ENCODE measurements around the gene CLC.
"Not testable (repeated sequence)": the region's sequence is repeated elsewhere in the genome, so short reads cannot be mapped to it uniquely, and the experiment has no call there.

Gene CLC

DNA sequence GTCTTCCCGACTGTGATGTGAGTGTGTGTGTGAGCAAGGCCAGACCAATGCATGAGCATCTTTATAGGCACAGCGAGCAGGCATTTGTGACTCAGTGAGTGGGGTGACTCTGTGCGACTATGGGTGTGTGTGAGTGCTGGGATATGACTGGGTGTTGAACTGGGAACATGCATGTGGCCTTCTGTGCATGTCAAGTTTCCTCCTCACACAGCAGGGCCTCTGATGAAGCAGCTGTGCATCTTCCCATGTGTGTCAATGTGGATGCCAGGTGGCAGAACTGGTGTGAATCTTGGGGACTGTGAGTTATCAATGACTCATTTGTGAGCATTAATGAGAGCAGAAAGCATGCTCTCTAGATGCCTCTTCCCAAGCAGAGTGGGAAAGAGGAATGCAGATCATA is 45.7 kb downstream of the CLC start:
- DNase-seq (ENCODE audit: low spot score), result no peak
- TF ChIP-seq, protein P1, sequence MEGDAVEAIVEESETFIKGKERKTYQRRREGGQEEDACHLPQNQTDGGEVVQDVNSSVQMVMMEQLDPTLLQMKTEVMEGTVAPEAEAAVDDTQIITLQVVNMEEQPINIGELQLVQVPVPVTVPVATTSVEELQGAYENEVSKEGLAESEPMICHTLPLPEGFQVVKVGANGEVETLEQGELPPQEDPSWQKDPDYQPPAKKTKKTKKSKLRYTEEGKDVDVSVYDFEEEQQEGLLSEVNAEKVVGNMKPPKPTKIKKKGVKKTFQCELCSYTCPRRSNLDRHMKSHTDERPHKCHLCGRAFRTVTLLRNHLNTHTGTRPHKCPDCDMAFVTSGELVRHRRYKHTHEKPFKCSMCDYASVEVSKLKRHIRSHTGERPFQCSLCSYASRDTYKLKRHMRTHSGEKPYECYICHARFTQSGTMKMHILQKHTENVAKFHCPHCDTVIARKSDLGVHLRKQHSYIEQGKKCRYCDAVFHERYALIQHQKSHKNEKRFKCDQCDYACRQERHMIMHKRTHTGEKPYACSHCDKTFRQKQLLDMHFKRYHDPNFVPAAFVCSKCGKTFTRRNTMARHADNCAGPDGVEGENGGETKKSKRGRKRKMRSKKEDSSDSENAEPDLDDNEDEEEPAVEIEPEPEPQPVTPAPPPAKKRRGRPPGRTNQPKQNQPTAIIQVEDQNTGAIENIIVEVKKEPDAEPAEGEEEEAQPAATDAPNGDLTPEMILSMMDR (conservative IDR thresholded peaks at IDR 0.05; ENCODE audit: low read depth), result no peak
- no peak overlapping the region for H3K27ac ChIP-seq
- POLR2A ChIA-PET (ENCODE audit: low non-redundant PET), result no interaction called here
- CTCF ChIA-PET, result no interaction called here

DNA sequence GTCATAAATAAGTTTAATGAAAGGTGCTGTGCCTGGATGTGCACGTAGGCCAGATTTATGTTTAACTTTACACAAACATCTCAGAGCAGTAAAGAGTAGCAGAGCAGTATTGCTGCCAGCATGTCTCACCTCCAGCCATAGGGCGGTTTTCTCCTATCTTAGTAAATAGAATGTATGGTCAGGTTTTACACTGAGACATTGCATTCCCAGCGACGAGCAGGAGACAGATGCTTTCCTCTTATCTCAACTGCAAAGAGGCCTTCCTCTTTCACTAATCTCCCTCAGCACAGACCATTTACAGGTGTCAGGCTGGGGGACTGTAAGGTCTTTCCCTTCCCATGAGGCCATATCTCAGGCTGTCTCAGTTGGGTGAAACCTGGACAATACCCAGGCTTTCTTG is 49.2 kb downstream of the CLC start:
- CTCF ChIA-PET; DNase-seq (ENCODE audit: low spot score); POLR2A ChIA-PET (ENCODE audit: low non-redundant PET); H3K27ac ChIP-seq: not testable (repeated sequence)

DNA sequence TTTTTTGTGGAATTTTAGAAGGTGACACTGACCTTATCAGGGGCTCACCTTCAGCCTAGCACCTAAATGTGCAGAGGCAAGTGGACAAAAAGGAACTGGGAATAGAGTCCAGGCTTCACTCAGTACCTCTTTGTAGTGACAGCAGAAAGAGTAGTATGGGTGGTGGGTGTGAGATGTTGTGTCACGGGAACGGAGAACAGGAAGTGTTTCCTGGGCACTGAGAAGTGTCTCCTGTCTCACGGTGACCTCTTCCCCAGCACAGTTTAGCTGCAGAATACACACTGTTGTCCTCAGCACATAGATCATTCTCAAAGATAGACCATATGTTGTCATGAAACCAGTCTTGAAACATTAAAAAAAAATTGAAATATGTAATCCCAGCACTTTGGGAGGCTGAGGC is 51.1 kb downstream of the CLC start:
- no peak overlapping the region for H3K27ac ChIP-seq
- ChIA-PET CTCF (no interaction called here), POLR2A (ENCODE audit: low non-redundant PET) (no interaction called here)
- DNase-seq (ENCODE audit: low spot score), result no peak
- TF ChIP-seq, protein P1 (conservative IDR thresholded peaks at IDR 0.05; ENCODE audit: low read depth), result no peak

DNA sequence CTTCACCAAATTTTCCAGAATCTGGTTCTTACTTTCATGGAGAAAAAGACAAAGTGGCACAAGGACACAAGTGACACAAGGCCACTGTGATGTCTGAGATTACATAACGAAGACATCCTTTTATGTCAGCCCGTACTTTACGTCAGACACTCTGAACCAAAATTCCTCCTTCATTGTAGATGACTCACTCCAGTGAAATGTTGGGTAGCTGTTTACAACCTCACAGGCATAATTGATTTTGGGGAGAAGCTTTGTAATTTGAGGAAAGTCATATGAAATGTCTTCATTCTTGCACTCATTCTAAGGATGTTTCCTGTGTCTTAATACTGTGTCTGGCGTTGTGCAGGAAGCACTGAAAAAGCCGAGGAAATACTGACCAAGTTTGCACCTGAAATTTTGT is 53.6 kb downstream of the CLC start:
- CTCF ChIA-PET, result no interaction called here
- POLR2A ChIA-PET (ENCODE audit: low non-redundant PET), result no interaction called here
- H3K27ac ChIP-seq, result no peak overlapping the region

DNA sequence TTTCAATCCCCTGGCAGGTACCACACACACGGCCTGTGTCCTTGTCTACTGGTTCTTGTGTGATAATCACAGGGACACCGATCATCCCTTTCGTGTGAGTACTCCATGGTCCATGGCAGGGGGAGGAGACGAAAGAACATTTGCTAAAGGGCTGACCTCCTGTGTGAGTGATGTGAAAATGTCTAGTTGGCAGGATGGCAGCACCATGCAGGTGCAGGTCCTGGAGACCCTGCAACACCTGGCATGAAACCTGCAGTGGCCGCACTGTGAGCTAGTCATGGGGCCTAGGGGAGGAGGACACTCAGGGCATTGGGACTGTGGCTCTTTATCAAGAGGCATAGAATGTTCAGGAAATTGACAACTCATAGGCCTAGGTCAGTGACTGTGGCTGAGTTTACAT is 56.4 kb downstream of the CLC start:
- TF ChIP-seq, protein P1 (conservative IDR thresholded peaks at IDR 0.05; ENCODE audit: low read depth), result no peak
- POLR2A ChIA-PET (ENCODE audit: low non-redundant PET), result no interaction called here
- H3K27ac ChIP-seq, result no peak overlapping the region
- no peak for DNase-seq (ENCODE audit: low spot score)
- CTCF ChIA-PET, result interaction anchor here (1.1 kb wide), 1 partner anchor 130 kb away, joined by 9 read pairs; no protein-coding TSS in a partner anchor

More for the DNA sequence above, 53.6 kb downstream of the CLC start:
- TF ChIP-seq, protein P1 (conservative IDR thresholded peaks at IDR 0.05; ENCODE audit: low read depth), result no peak
- no peak for DNase-seq (ENCODE audit: low spot score)

All from RWPE1 (cell line).